MM.1S (cell line): ENCODE data around the gene RECQL.

ENCODE experiments used
- DNase-seq: peaks from one replicate; pipeline ENCODE4 v3.0.0-alpha.2; 2015
- H2AFZ ChIP-seq: fragments of 300-600 bp; sonication (generic); 2 replicates; pipeline ENCODE4 v1.6.0; 2016; ENCODE audit warnings: antibody characterized with exemption, low read length
- H3F3A ChIP-seq: fragments of 300-600 bp; sonication (generic); 2 replicates; pipeline ENCODE4 v1.6.1; 2016; ENCODE audit warnings: mild to moderate bottlenecking, antibody characterized with exemption, low read length, moderate library complexity, mixed read lengths; ENCODE audit not compliant: insufficient read depth
- H3K27ac ChIP-seq: fragments of 300-600 bp; sonication (generic); 2 replicates; pipeline ENCODE4 v1.5.1; 2016; ENCODE audit warnings: mild to moderate bottlenecking, low read length
- H3K27me3 ChIP-seq: fragments of 300-600 bp; sonication (generic); replicated peaks from 2 replicates; pipeline ENCODE4 v1.6.0; 2016; ENCODE audit warnings: low read length; ENCODE audit not compliant: insufficient read depth
- H3K36me3 ChIP-seq: fragments of 300-600 bp; sonication (generic); replicated peaks from 2 replicates; pipeline ENCODE4 v1.6.1; 2016; ENCODE audit warnings: mild to moderate bottlenecking, low read length, mixed read lengths; ENCODE audit not compliant: insufficient read depth
- H3K4me1 ChIP-seq: fragments of 300-600 bp; sonication (generic); 2 replicates; pipeline ENCODE4 v1.6.1; 2016; ENCODE audit warnings: low read length, mixed read lengths
- H3K4me2 ChIP-seq: fragments of 300-600 bp; sonication (generic); 2 replicates; pipeline ENCODE4 v1.6.0; 2016; ENCODE audit warnings: low read depth, low read length
- H3K4me3 ChIP-seq: fragments of 300-600 bp; sonication (generic); 2 replicates; pipeline ENCODE4 v1.5.1; 2016; ENCODE audit warnings: low read length, mixed read lengths
- H3K79me2 ChIP-seq: fragments of 300-600 bp; sonication (generic); 2 replicates; pipeline ENCODE4 v1.6.1; 2016; ENCODE audit warnings: mixed run types, low read length, mixed read lengths
- H3K9ac ChIP-seq: fragments of 300-600 bp; sonication (generic); 2 replicates; pipeline ENCODE4 v1.6.1; 2016; ENCODE audit warnings: low read length, mixed read lengths
- H3K9me2 ChIP-seq: fragments of 300-600 bp; sonication (generic); replicated peaks from 2 replicates; pipeline ENCODE4 v1.6.1; 2016; ENCODE audit warnings: mild to moderate bottlenecking, low read length, mixed read lengths; ENCODE audit not compliant: insufficient read depth
- H3K9me3 ChIP-seq: fragments of 300-600 bp; sonication (generic); replicated peaks from 2 replicates; pipeline ENCODE4 v1.6.1; 2016; ENCODE audit warnings: mild to moderate bottlenecking, low read length, mixed read lengths; ENCODE audit not compliant: insufficient read depth
- H4K20me1 ChIP-seq: fragments of 300-600 bp; sonication (generic); 2 replicates; pipeline ENCODE4 v1.6.1; 2016; ENCODE audit warnings: mild to moderate bottlenecking, low read length, moderate library complexity, mixed read lengths; ENCODE audit not compliant: insufficient read depth
- EZH2 ChIP-seq: fragments of 300-600 bp; sonication (generic); optimal IDR thresholded peaks from 2 replicates; pipeline ENCODE3; 2017; ENCODE audit warnings: low read depth, mild to moderate bottlenecking, antibody characterized with exemption, low read length, mixed read lengths
- EZH2phosphoT487 ChIP-seq: fragments of 300-600 bp; sonication (generic); IDR thresholded peaks from 2 replicates; pipeline ENCODE4 v1.6.1; 2018; ENCODE audit warnings: antibody characterized with exemption, low read length
- TF ChIP-seq, protein P1 (sequence below): fragments of 300-600 bp; sonication (generic); IDR thresholded peaks from 2 replicates; pipeline ENCODE4 v1.5.1; 2016; ENCODE audit warnings: antibody characterized with exemption, low read length, mixed read lengths

Gene RECQL

DNA sequence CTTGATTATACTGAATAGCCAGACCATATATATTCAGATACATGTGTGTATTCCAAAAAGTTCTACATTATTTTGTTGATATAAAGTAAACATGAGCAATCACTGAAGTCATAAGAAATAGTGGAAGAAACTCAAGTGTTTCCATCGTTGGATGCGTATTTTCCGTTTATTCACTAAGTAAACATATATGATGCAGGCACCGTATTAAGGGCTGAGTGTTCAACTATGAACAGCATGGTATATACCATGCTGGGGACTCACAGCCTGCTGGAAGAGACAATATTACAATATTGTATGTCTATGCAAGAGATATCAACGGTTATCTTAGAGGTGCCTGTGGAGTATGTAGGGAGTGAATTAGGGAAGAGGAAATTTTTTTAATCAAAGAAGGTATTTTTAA is 62.8 kb downstream of the RECQL start:
- no peak for DNase-seq
- H2AFZ ChIP-seq, result no peak overlapping the region
- H3K9me3 ChIP-seq, result no peaks in the 10 kb centered on the region
- H3K4me1 ChIP-seq, result no peaks in the 10 kb centered on the region
- H3K9me2 ChIP-seq, result no peaks in the 10 kb centered on the region
- no peaks in the 10 kb centered on the region for H3K36me3 ChIP-seq
- peak overlapping the region; percentile 53 for H3K4me2 ChIP-seq
- peak overlapping the region; percentile 68 for H3K4me3 ChIP-seq
- TF ChIP-seq, protein P1, sequence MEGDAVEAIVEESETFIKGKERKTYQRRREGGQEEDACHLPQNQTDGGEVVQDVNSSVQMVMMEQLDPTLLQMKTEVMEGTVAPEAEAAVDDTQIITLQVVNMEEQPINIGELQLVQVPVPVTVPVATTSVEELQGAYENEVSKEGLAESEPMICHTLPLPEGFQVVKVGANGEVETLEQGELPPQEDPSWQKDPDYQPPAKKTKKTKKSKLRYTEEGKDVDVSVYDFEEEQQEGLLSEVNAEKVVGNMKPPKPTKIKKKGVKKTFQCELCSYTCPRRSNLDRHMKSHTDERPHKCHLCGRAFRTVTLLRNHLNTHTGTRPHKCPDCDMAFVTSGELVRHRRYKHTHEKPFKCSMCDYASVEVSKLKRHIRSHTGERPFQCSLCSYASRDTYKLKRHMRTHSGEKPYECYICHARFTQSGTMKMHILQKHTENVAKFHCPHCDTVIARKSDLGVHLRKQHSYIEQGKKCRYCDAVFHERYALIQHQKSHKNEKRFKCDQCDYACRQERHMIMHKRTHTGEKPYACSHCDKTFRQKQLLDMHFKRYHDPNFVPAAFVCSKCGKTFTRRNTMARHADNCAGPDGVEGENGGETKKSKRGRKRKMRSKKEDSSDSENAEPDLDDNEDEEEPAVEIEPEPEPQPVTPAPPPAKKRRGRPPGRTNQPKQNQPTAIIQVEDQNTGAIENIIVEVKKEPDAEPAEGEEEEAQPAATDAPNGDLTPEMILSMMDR, result no peak
- no peak for TF ChIP-seq EZH2phosphoT487
- no peak for TF ChIP-seq EZH2
- peak overlapping the region; percentile 71; the same call in 1 of the 2 replicates for H3K9ac ChIP-seq
- peaks cover 45% of the 10 kb centered on the region for H3K79me2 ChIP-seq
- no peak overlapping the region for H3K27ac ChIP-seq
- no peaks in the 10 kb centered on the region for H4K20me1 ChIP-seq
- no peaks in the 10 kb centered on the region for H3K27me3 ChIP-seq
- H3F3A ChIP-seq, result no peaks in the 10 kb centered on the region

DNA sequence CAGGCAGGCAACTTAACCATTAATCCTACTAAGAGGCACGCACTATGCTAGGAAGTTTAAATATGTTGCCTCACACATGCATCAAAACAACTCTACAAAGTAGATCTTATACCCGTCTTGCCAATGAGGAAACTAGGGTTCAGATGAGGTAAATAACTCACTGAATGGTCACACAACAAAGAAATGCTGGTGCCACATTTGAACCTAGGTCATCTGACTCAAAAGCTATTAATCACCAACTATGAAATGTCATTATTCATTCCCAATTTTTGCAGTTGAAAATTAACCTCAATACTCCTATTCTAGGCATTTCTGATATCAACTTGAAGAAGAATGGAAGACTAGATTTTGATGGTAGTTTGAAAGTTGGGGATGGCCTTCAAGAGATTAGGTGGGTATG is 66.7 kb downstream of the RECQL start:
- Histone ChIP-seq H3K4me2 (no peak overlapping the region), H3K27me3 (no peaks in the 10 kb centered on the region), H3K9ac (no peak overlapping the region), H3F3A (no peaks in the 10 kb centered on the region), H4K20me1 (no peaks in the 10 kb centered on the region), H2AFZ (no peak overlapping the region), H3K4me3 (no peak overlapping the region), H3K79me2 (peaks cover 20% of the 10 kb centered on the region), H3K27ac (no peak overlapping the region), H3K9me3 (no peaks in the 10 kb centered on the region), H3K4me1 (no peaks in the 10 kb centered on the region), H3K36me3 (no peaks in the 10 kb centered on the region), H3K9me2 (no peaks in the 10 kb centered on the region)
- TF ChIP-seq EZH2, result no peak
- TF ChIP-seq EZH2phosphoT487, result no peak
- TF ChIP-seq, protein P1, result no peak
- no peak for DNase-seq

DNA sequence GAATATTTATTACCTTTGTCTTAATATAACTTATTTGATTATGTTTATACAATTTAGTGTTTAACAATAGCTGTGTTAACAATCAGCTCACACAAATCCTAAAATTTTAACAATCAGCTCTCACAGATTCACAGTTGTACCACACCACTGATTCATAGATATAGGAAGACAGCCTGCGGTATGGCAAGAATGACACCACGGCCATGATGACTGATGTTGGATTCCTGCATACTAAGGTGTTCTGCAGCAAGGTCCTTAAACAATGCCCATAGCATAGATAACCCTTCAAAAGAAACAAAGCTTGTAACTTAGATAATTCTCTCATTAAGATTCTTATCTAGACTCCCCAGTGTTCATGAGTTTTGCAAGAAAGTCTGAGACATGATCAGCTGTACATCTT is 67.9 kb downstream of the RECQL start:
- no peaks in the 10 kb centered on the region for H3K4me1 ChIP-seq
- peaks cover 8% of the 10 kb centered on the region for H3K79me2 ChIP-seq
- no peak overlapping the region for H3K9ac ChIP-seq
- no peak for TF ChIP-seq EZH2phosphoT487
- TF ChIP-seq EZH2, result no peak
- TF ChIP-seq, protein P1, result no peak
- no peaks in the 10 kb centered on the region for H3K9me3 ChIP-seq
- no peak overlapping the region for H3K4me3 ChIP-seq
- DNase-seq, result no peak
- H3K36me3 ChIP-seq, result no peaks in the 10 kb centered on the region
- no peaks in the 10 kb centered on the region for H3K27me3 ChIP-seq
- no peak overlapping the region for H3K4me2 ChIP-seq
- H3K9me2 ChIP-seq, result no peaks in the 10 kb centered on the region
- no peak overlapping the region for H2AFZ ChIP-seq
- no peaks in the 10 kb centered on the region for H3F3A ChIP-seq
- H4K20me1 ChIP-seq, result no peaks in the 10 kb centered on the region
- no peak overlapping the region for H3K27ac ChIP-seq
